Skin epidermis (tissue), 12 donors: ENCODE measurements around the gene TTC39A.
A peak's percentile ranks its signal among the peaks of the same experiment; 100 is the strongest.

Experiments
- H3K27ac ChIP-seq, 21 experiments: fragments of 200-600 bp; sonication (generic) in 11 of 21; one replicate each; pipeline ENCODE4 v1.5.0; 2020; ENCODE audit warnings: mild to moderate bottlenecking in 3 of 21, inconsistent platforms in 2 of 21, moderate library complexity in 2 of 21
- H3K4me3 ChIP-seq, 7 experiments: fragments of 200-600 bp; sonication (generic) in 2 of 7; one replicate each; pipeline ENCODE4 v1.5.0; 2020; ENCODE audit warnings: inconsistent platforms in 2 of 7, mild to moderate bottlenecking in 2 of 7, moderate library complexity in 1 of 7

Gene TTC39A

GRCh38 chr1:51320967-51321923 is 9.1 kb downstream of the TTC39A start:
- no peak overlapping the region for H3K27ac ChIP-seq

GRCh38 chr1:51317798-51318197 is 12.6 kb downstream of the TTC39A start:
- no peak overlapping the region for H3K4me3 ChIP-seq
- H3K27ac ChIP-seq: no peak overlapping the region

More at GRCh38 chr1:51320967-51321923, 9.1 kb downstream of the TTC39A start:
- no peak overlapping the region for H3K4me3 ChIP-seq

GRCh38 chr1:51316846-51317120 is 13.6 kb downstream of the TTC39A start:
- H3K27ac ChIP-seq: no peak overlapping the region
- H3K4me3 ChIP-seq: no peak overlapping the region

- Histone ChIP-seq H3K27ac (peak overlapping the region in 1 of 21 experiments; percentile 83), H3K4me3 (no peak overlapping the region)
Measured at GRCh38 chr1:51316113-51316845, 14.1 kb downstream of the TTC39A start.

GRCh38 chr1:51314974-51315373 is 15.4 kb downstream of the TTC39A start:
- H3K27ac ChIP-seq: peak overlapping the region in 18 of 21 experiments; percentile 36 to 84 (median 72)
- H3K4me3 ChIP-seq: no peak overlapping the region

GRCh38 chr1:51313961-51314777 is 16.2 kb downstream of the TTC39A start:
- no peak overlapping the region for H3K4me3 ChIP-seq
- H3K27ac ChIP-seq: peak overlapping the region; percentile 14 to 84 (median 69)

GRCh38 chr1:51313268-51313852 is 17.0 kb downstream of the TTC39A start:
- H3K27ac ChIP-seq: peak overlapping the region in 20 of 21 experiments; percentile 14 to 84 (median 66)
- H3K4me3 ChIP-seq: no peak overlapping the region

GRCh38 chr1:51312718-51313117 is 17.6 kb downstream of the TTC39A start:
- H3K27ac ChIP-seq: peak overlapping the region in 2 of 21 experiments; percentile 7 to 63
- no peak overlapping the region for H3K4me3 ChIP-seq

GRCh38 chr1:51311826-51312225 is 18.5 kb downstream of the TTC39A start:
- Histone ChIP-seq H3K27ac (no peak overlapping the region), H3K4me3 (no peak overlapping the region)

- H3K4me3 ChIP-seq: no peak overlapping the region
Measured at GRCh38 chr1:51310871-51311613, 19.3 kb downstream of the TTC39A start.

GRCh38 chr1:51309291-51309690 is 21.1 kb downstream of the TTC39A start:
- no peak overlapping the region for H3K4me3 ChIP-seq
- no peak overlapping the region for H3K27ac ChIP-seq

More at GRCh38 chr1:51310871-51311613, 19.3 kb downstream of the TTC39A start:
- H3K27ac ChIP-seq: no peak overlapping the region

GRCh38 chr1:51308636-51309035 is 21.7 kb downstream of the TTC39A start:
- Histone ChIP-seq H3K4me3 (no peak overlapping the region), H3K27ac (no peak overlapping the region)

- Histone ChIP-seq H3K27ac (no peak overlapping the region), H3K4me3 (no peak overlapping the region)
Measured at GRCh38 chr1:51306950-51307349, 23.4 kb downstream of the TTC39A start.

- no peak overlapping the region for H3K27ac ChIP-seq
- H3K4me3 ChIP-seq: no peak overlapping the region
Measured at GRCh38 chr1:51305371-51305823, 25.0 kb downstream of the TTC39A start.

GRCh38 chr1:51304360-51304759 is 26.0 kb downstream of the TTC39A start:
- Histone ChIP-seq H3K27ac (peak overlapping the region in 2 of 21 experiments; percentile 12 to 36), H3K4me3 (no peak overlapping the region)

GRCh38 chr1:51303751-51304251 is 26.6 kb downstream of the TTC39A start:
- Histone ChIP-seq H3K27ac (peak overlapping the region in 5 of 21 experiments; percentile 12 to 52 (median 31)), H3K4me3 (no peak overlapping the region)

- no peak overlapping the region for H3K4me3 ChIP-seq
- peak overlapping the region in 4 of 21 experiments; percentile 21 to 52 (median 35) for H3K27ac ChIP-seq
Measured at GRCh38 chr1:51303315-51303714, 27.0 kb downstream of the TTC39A start.

GRCh38 chr1:51302746-51303145 is 27.6 kb downstream of the TTC39A start:
- no peak overlapping the region for H3K27ac ChIP-seq
- H3K4me3 ChIP-seq: no peak overlapping the region

GRCh38 chr1:51302270-51302669 is 28.1 kb downstream of the TTC39A start:
- no peak overlapping the region for H3K27ac ChIP-seq
- no peak overlapping the region for H3K4me3 ChIP-seq
